Upper lobe of left lung (tissue), 6 donors: ENCODE results near the gene ANKRD44. TPM values are rescaled to one million over a fixed set of nuclear protein-coding genes. Genes with fewer than 3 reads are reported as not detected.

ENCODE experiments used
- ATAC-seq, 2 donors: fragments of 200-7000 bp; cut with Tn5 transposase; one replicate each; pipeline ENCODE4 v1.9.1; 2022; ENCODE audit warnings: mild to moderate bottlenecking in 2 of 2, moderate library complexity in 2 of 2; ENCODE audit not compliant: low FRiP score in 2 of 2
- DNase-seq, 2 donors: peaks; one replicate each; pipeline ENCODE4 v3.0.0-alpha.2; 2019 to 2020
- H3K27ac ChIP-seq, 4 donors: fragments of 200-600 bp; sonication (generic); one replicate each; pipeline ENCODE4 v1.5.1; 2016 to 2019
- H3K27me3 ChIP-seq, 4 donors: fragments of 200-600 bp; sonication (generic); one replicate each; pipeline ENCODE4 v1.5.1; 2017 to 2019
- H3K36me3 ChIP-seq, 4 donors: fragments of 200-600 bp; sonication (generic); one replicate each; pipeline ENCODE4 v1.5.1; 2016 to 2019
- H3K4me1 ChIP-seq, 4 donors: fragments of 200-600 bp; sonication (generic); one replicate each; pipeline ENCODE4 v1.5.1; 2018 to 2019
- H3K4me3 ChIP-seq, 4 donors: fragments of 200-600 bp; sonication (generic); one replicate each; pipeline ENCODE4 v1.5.1; 2017 to 2019; ENCODE audit warnings: mild to moderate bottlenecking in 2 of 4, moderate library complexity in 1 of 4
- H3K9me3 ChIP-seq, 4 donors: fragments of 200-600 bp; sonication (generic); one replicate each; pipeline ENCODE4 v1.5.1; 2018 to 2019
- CTCF ChIP-seq, 6 experiments: fragments of 450-650 bp in 4 of 6; fragments of 200-600 bp in 2 of 6; sonication (generic) in 2 of 6; IDR thresholded peaks; one replicate each; pipeline ENCODE4 v1.5.1; 2016 to 2019; ENCODE audit warnings: antibody characterized with exemption in 6 of 6
- EP300 ChIP-seq, 4 donors: sonication (generic); formaldehyde crosslinking; IDR thresholded peaks; one replicate each; pipeline ENCODE4 v1.5.1; 2017; ENCODE audit warnings: antibody characterized with exemption in 4 of 4, control low read depth in 2 of 4
- POLR2A ChIP-seq, 4 donors: fragments of 450-650 bp; IDR thresholded peaks; one replicate each; pipeline ENCODE4 v1.5.1; 2016 to 2017; ENCODE audit warnings: antibody characterized with exemption in 4 of 4, mild to moderate bottlenecking in 2 of 4
- POLR2AphosphoS5 ChIP-seq, 2 donors: sonication (generic); formaldehyde crosslinking; IDR thresholded peaks; one replicate each; pipeline ENCODE4 v1.5.1; 2017; ENCODE audit warnings: antibody characterized with exemption in 2 of 2
- WGBS, 2 donors: methylation state at CpG; one replicate each; pipeline ENCODE4 v1.1.5; 2017 to 2018; 5-methylcytosine and 5-hydroxymethylcytosine counted together
- total RNA-seq, 6 donors: library from RNA; depleted of rRNA in 4 of 6; stranded (reverse); fragments of >200 nt in 4 of 6; gene quantifications; one replicate each; pipeline versions ENCODE4 v1.1.0 to v1.2.1, GENCODE V29; 2016 to 2021
- donor health status: DM: no; HTN: no; CAD: no; lungs with moderate emphysema.
- donor health status: DM: no; HTN: yes; CAD: no; lungs with severe emphysema.

The ANKRD44 gene
- total RNA-seq, 6 donors from 2014 or later = 41.0 to 91.1 (median 61.7) TPM

- TF ChIP-seq POLR2A (IDR thresholded peaks at IDR 0.05) (no peak), EP300 (IDR thresholded peaks at IDR 0.05) (no peak), POLR2AphosphoS5 (IDR thresholded peaks at IDR 0.05) (no peak), CTCF (IDR thresholded peaks at IDR 0.05) (no peak)
- ATAC-seq (no peak), DNase-seq (no peak)
- Histone ChIP-seq H3K27me3 (no peaks in the 10 kb centered on the region), H3K9me3 (no peaks in the 10 kb centered on the region), H3K4me3 (no peak overlapping the region), H3K36me3 (no peaks in the 10 kb centered on the region), H3K27ac (no peak overlapping the region), H3K4me1 (peaks cover 8 to 41% (median 18%) of the 10 kb centered on the region in 4 donors)
- 96% methylated on average over 5 to 6 of the region's 6 CpGs for WGBS, 2 donors
Observed at GRCh38 chr2:197245829-197246804, 64.5 kb downstream of the ANKRD44 start.

GRCh38 chr2:197244349-197244748, 66.2 kb downstream of the ANKRD44 start:
- Histone ChIP-seq H3K36me3 (no peaks in the 10 kb centered on the region), H3K9me3 (no peaks in the 10 kb centered on the region), H3K27me3 (no peaks in the 10 kb centered on the region), H3K4me1 (peaks cover 25 to 52% (median 33%) of the 10 kb centered on the region in 4 donors), H3K27ac (no peak overlapping the region), H3K4me3 (no peak overlapping the region)
- no peak for TF ChIP-seq EP300 (IDR thresholded peaks at IDR 0.05)
- TF ChIP-seq CTCF (IDR thresholded peaks at IDR 0.05) = no peak
- TF ChIP-seq POLR2A (IDR thresholded peaks at IDR 0.05) = no peak
- TF ChIP-seq POLR2AphosphoS5 (IDR thresholded peaks at IDR 0.05) = no peak
- no peak for DNase-seq
- no peak for ATAC-seq
- 94 to 100% methylated on average over 1 of the region's 1 CpG for WGBS, 2 donors

- no peak overlapping the region for H3K4me3 ChIP-seq
- WGBS, 2 donors = 96% methylated on average over 2 of the region's 2 CpGs
- DNase-seq = no peak
- H3K4me1 ChIP-seq = peaks cover 29 to 53% (median 38%) of the 10 kb centered on the region in 4 donors
- no peaks in the 10 kb centered on the region for H3K36me3 ChIP-seq
- no peak overlapping the region for H3K27ac ChIP-seq
- no peaks in the 10 kb centered on the region for H3K27me3 ChIP-seq
- TF ChIP-seq CTCF (IDR thresholded peaks at IDR 0.05) = no peak
- TF ChIP-seq EP300 (IDR thresholded peaks at IDR 0.05) = no peak
- no peak for ATAC-seq
- H3K9me3 ChIP-seq = no peaks in the 10 kb centered on the region
Observed at GRCh38 chr2:197242719-197243118, 67.9 kb downstream of the ANKRD44 start.

- H3K27ac ChIP-seq = peak overlapping the region in 1 of 4 donors; percentile 1
- H3K9me3 ChIP-seq = no peaks in the 10 kb centered on the region
- peaks cover 34 to 62% (median 44%) of the 10 kb centered on the region in 4 donors for H3K4me1 ChIP-seq
- H3K4me3 ChIP-seq = no peak overlapping the region
- no peaks in the 10 kb centered on the region for H3K27me3 ChIP-seq
- TF ChIP-seq CTCF (IDR thresholded peaks at IDR 0.05) = no peak
- no peak for TF ChIP-seq EP300 (IDR thresholded peaks at IDR 0.05)
- no peak for TF ChIP-seq POLR2A (IDR thresholded peaks at IDR 0.05)
- no peak for TF ChIP-seq POLR2AphosphoS5 (IDR thresholded peaks at IDR 0.05)
- no peak for DNase-seq
- ATAC-seq = no peak
- no peaks in the 10 kb centered on the region for H3K36me3 ChIP-seq
Observed at GRCh38 chr2:197241596-197241995, 69.0 kb downstream of the ANKRD44 start.
